ENCODE data around the gene PSMD3. TPM values are rescaled to one million over a fixed set of nuclear protein-coding genes. Genes with fewer than 3 reads are reported as not detected.

Gene PSMD3
- total and polyA plus RNA-seq, 9 of the 15 experiments (the other 6 are each of a cell fraction or from before 2014, with no cell fraction given): 2.0 to 251 (median 135) TPM

DNA sequence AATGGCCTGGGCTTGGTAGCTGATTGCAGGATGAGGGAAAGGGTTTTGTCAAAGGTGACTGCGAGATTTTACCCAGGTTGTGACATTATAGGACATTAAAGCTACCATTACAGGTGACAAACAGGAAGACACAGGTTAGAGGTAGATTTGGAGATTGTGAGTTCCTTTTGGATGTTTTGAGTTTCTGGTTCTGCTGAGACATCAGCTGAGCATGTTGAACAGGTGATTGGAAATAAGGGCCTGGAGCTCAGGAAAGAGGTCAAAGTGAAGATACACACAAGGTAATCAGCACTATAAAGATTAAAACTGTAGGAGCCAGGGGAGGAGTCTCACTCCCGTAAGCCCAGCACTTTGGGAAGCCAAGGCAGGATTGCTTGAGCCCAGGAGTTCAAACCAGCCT lies 11.8 kb upstream of the PSMD3 start:
- no peak for FAIRE-seq
- in situ Hi-C loops (cut with MboI): no loop called here

More for the DNA sequence above, 11.8 kb upstream of the PSMD3 start:
- no peaks in the 10 kb centered on the region for H3K79me2 ChIP-seq (ENCODE audit: control insufficient read depth, insufficient read depth, low read length)
- peaks cover 5 to 8% of the 10 kb centered on the region in 2 experiments; a peak in 2 of 5 replicates for H3K27me3 ChIP-seq (ENCODE audit: control insufficient read depth in 2 of 2, insufficient read depth in 2 of 2, low read length in 2 of 2)
- POLR2A ChIA-PET: interaction anchor here (0.6 to 1.9 kb wide), 4 partner anchors 10 to 345 kb away, joined by 3 to 8 read pairs (median 4); no protein-coding TSS in a partner anchor
- no peaks in the 10 kb centered on the region for H3K9me3 ChIP-seq (replicated peaks; ENCODE audit: control insufficient read depth, insufficient read depth, low read depth, low read length)
- no TSS peak for BruUV-seq (replicated peaks)
- H2AFZ ChIP-seq (ENCODE audit: low read depth, low read length): no peak overlapping the region
- no peaks in the 10 kb centered on the region for H3K9me1 ChIP-seq (ENCODE audit: control insufficient read depth, insufficient read depth, low read length)
- H4K20me1 ChIP-seq (replicated peaks; ENCODE audit: control insufficient read depth, insufficient read depth, low read length): no peaks in the 10 kb centered on the region
- 29% methylated on average over 2 of the region's 2 CpGs for WGBS (ENCODE audit: insufficient coverage, low coverage, missing lambda C conversion rate)
- no peak overlapping the region for H3K4me3 ChIP-seq
- no peak for ATAC-seq
- no peak overlapping the region for H3K27ac ChIP-seq (ENCODE audit: extremely low read depth, low read depth, low read length)
- H3K36me3 ChIP-seq (ENCODE audit: control insufficient read depth, insufficient read depth, low read length): no peaks in the 10 kb centered on the region
- DNase-seq (ENCODE audit: extremely low read depth in 1 of 4, low spot score in 3 of 4): no peak
- CTCF ChIA-PET (ENCODE audit: low intra/inter-chr PET ratio): no interaction called here
- intact Hi-C loops (cut with micrococcal nuclease): no loop called here
- TF ChIP-seq BCL6 (CRISPR knock-in tag; IDR thresholded peaks at IDR 0.05) (no peak), MNT (conservative IDR thresholded peaks at IDR 0.05) (no peak), NBN (IDR thresholded peaks at IDR 0.05; ENCODE audit: low read depth) (no peak), GATAD2A (IDR thresholded peaks at IDR 0.05) (no peak)
- H3K4me2 ChIP-seq (ENCODE audit: insufficient read depth, low read length): no peak overlapping the region
- H3K4me1 ChIP-seq (replicated peaks in 1 of 2; ENCODE audit: control insufficient read depth in 2 of 2, insufficient read depth in 2 of 2, low read length in 2 of 2): peaks cover 19 to 22% of the 10 kb centered on the region in 2 experiments
- H3K9ac ChIP-seq (ENCODE audit: insufficient read depth in 1 of 2, low read depth in 2 of 2, low read length in 2 of 2): no peak overlapping the region

All from K562 (cell line).